GM19455 (cell line): ENCODE data around the gene WASHC3.

Experiments used
- ATAC-seq: cut with Tn5 transposase; IDR thresholded peaks from one replicate; pipeline ENCODE4 v1.9.1; 2021; ENCODE audit not compliant: unreplicated experiment

WASHC3 gene

DNA sequence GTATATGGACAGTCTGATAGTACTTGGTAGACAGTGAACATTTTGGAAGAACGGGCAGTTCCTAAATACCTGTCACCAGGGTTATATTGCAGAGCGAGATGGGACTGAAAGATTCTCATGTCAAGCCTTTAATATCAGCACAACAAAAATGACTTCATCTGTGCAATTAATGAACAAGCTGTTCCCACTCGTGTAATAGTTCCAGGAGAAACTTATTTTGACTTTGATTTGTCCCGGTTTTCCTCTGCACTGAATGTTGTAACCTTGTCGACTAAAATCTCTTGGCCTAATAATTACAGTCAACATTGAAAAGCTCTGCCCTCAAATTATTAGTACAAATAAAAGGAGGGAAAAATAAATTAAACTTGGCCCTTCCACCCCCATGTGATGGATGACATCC lies 79.5 kb downstream of the WASHC3 start:
- ATAC-seq, result no peak

DNA sequence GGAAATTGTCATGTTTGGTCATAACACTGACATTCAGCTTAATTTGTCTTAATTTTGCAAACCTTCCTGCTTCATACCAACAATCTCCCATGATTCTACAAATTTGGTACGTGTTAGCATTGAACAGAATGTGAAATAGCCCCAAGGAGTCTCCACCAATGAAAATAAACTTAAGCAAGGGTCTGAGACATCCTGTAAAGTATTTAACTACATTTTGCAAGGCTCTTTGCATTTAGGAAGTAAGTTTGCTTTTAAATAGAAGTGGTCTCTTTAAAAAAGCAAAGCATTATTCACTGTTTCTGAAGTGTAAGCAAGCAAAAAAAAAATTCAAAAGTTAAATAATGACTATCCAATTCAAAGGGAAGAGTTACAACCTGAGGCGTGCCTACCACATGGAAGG lies 79.9 kb downstream of the WASHC3 start:
- ATAC-seq, result no peak

GRCh38 chr12:101968770-101969169 lies 93.0 kb downstream of the WASHC3 start:
- no peak for ATAC-seq

DNA sequence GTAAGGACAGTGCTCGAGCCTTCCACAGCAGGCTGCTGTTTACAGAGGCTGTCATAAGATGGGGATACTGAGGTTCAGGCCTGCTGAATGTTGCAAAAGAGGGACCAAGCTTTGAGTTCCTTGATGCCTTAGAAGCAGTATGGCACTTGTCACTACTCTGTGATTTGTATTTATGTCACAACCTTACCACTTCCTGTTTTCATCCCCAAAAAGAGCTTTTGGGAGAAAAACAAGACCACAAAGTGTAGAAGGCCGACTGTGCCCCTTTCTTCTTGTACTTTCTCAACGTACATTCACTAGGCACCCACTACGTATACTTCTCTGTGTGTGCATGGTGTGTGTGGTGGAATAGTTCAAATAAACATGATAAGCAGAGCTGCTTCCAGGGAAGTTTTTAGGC lies 94.3 kb downstream of the WASHC3 start:
- no peak for ATAC-seq

DNA sequence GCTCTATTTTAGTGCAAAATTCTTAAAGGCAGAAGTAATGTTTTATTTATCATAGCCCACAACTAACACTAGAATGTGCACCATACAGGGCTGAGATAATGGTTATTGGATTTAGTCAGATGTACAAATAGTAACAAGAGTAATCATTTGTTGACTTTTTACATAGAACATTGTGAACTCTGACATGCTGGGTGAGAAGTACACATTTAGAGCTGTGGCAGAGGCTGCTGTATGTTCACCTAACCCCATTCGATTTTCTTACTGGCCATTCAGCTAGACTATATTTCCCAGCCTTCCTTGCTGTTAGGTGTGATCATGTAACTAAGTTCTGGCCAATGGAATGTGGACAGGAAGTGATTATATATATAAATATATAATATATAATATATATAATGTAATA lies 95.3 kb downstream of the WASHC3 start:
- ATAC-seq, result no peak

DNA sequence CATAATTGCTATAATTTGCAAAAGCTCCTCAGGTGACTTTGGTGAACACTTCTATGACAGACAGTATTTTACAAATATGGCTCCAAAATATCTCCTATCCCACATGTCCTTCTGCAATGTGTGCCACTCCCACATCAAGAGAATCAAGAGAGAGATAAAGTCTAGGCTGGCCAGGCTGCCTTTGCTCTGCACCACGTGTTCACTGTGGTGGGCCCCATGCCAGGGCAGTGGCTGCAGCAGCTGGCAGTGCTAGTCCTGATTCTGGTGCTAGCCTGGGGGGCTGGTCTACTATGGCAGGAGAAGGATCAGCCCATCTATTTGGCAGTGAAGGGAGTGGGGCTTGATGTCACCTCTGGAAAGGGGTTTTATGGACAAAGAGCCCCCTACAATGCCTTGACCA lies 98.1 kb downstream of the WASHC3 start:
- no peak for ATAC-seq
